Neutrophil (primary cell): Measurements from ENCODE around the gene UNK.

Experiments
- H3K27ac ChIP-seq: fragments of 200-600 bp; sonication (generic); 2 replicates; pipeline ENCODE4 v1.5.1; 2016; ENCODE audit warnings: mild to moderate bottlenecking, moderate library complexity
- H3K27me3 ChIP-seq: fragments of 200-600 bp; sonication (generic); 2 replicates; pipeline ENCODE4 v1.6.0; 2016; ENCODE audit warnings: mild to moderate bottlenecking
- H3K36me3 ChIP-seq: fragments of 200-600 bp; sonication (generic); 2 replicates; pipeline ENCODE4 v1.5.1; 2017
- H3K4me1 ChIP-seq, 2 experiments: fragments of 200-600 bp in 1 of 2; sonication (generic) in 1 of 2; 1 replicate in 1 of 2; 2 replicates in 1 of 2; pipeline versions ENCODE4 v1.5.1 to v1.6.1; 2013 to 2016; ENCODE audit warnings: low read depth in 1 of 2, low read length in 1 of 2, mild to moderate bottlenecking in 1 of 2, moderate library complexity in 1 of 2; ENCODE audit not compliant: control insufficient read depth in 1 of 2, insufficient read depth in 1 of 2
- H3K4me3 ChIP-seq, 2 experiments: fragments of 200-600 bp in 1 of 2; sonication (generic) in 1 of 2; 1 replicate in 1 of 2; 2 replicates in 1 of 2; pipeline ENCODE4 v1.5.1; 2013 to 2016; ENCODE audit warnings: low read depth in 1 of 2, low read length in 1 of 2, mild to moderate bottlenecking in 1 of 2, moderate library complexity in 1 of 2
- H3K9me3 ChIP-seq: fragments of 200-600 bp; sonication (generic); 2 replicates; pipeline ENCODE4 v1.5.1; 2016
- TF ChIP-seq, protein P1 (sequence below): fragments of 200-600 bp; sonication (generic); IDR thresholded peaks from 2 replicates; pipeline ENCODE4 v1.5.1; 2016; ENCODE audit warnings: antibody characterized with exemption

The UNK gene

DNA sequence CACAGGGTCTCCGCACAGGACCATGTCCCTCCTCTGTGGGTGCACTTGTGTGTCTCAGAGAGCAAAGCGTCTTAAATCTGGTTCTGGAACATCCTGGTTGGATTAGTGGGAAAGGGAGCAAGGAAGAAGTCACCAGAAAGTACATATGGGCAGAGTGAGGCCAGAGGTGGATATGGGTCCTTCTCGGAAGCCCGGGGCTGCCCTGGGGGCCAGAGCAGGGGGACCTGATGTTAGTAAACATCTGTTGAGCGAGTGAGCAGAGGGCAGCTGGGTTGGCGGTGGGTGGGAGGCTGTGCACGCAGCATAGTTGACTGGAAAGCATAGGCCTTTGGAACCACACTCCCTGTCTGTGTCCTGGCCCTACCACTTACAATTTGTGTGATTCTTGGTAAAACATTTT, 36.9 kb downstream of the UNK start:
- H3K9me3 ChIP-seq = no peaks in the 10 kb centered on the region
- H3K4me1 ChIP-seq = no peaks in the 10 kb centered on the region
- H3K4me3 ChIP-seq = no peak overlapping the region
- H3K27ac ChIP-seq = no peak overlapping the region
- no peaks in the 10 kb centered on the region for H3K27me3 ChIP-seq
- peaks cover 72% of the 10 kb centered on the region for H3K36me3 ChIP-seq
- TF ChIP-seq, protein P1, sequence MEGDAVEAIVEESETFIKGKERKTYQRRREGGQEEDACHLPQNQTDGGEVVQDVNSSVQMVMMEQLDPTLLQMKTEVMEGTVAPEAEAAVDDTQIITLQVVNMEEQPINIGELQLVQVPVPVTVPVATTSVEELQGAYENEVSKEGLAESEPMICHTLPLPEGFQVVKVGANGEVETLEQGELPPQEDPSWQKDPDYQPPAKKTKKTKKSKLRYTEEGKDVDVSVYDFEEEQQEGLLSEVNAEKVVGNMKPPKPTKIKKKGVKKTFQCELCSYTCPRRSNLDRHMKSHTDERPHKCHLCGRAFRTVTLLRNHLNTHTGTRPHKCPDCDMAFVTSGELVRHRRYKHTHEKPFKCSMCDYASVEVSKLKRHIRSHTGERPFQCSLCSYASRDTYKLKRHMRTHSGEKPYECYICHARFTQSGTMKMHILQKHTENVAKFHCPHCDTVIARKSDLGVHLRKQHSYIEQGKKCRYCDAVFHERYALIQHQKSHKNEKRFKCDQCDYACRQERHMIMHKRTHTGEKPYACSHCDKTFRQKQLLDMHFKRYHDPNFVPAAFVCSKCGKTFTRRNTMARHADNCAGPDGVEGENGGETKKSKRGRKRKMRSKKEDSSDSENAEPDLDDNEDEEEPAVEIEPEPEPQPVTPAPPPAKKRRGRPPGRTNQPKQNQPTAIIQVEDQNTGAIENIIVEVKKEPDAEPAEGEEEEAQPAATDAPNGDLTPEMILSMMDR = no peak

DNA sequence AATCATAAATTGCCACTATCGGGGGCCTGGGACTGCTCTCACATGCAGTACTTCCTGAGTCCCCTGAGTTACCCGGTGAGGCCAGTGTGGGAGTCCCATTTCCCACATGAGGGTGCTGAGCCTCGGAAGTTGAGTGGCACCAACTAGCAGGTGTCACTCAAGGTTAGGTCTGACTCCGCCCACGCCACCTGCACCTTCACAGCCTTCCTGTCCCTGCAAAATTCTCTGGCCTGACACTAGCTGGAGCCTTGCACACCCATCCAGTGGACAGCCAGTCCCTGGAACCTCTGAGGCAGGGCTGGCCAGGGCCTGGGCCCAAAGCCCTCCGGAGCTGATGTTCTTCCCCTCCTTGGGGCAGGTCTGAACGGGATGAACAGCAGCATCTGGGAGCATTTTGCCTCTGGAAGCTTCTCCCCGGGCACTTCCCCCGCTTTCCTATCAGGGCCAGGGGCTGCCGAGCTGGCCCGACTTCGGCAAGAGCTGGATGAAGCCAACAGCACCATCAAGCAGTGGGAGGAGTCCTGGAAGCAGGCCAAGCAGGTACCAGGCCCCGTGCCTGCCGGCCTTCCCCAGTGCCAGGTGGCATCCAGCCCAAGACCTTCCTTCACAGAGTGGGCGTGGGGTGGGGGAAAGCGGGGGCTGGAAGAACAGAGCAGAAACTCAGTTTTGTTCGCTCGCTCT, 37.7 kb downstream of the UNK start:
- Histone ChIP-seq H3K27ac (peak overlapping the region; percentile 23), H3K36me3 (peaks cover 80% of the 10 kb centered on the region), H3K4me3 (no peak overlapping the region), H3K27me3 (no peaks in the 10 kb centered on the region), H3K9me3 (no peaks in the 10 kb centered on the region), H3K4me1 (no peaks in the 10 kb centered on the region)
- TF ChIP-seq, protein P1 = no peak

DNA sequence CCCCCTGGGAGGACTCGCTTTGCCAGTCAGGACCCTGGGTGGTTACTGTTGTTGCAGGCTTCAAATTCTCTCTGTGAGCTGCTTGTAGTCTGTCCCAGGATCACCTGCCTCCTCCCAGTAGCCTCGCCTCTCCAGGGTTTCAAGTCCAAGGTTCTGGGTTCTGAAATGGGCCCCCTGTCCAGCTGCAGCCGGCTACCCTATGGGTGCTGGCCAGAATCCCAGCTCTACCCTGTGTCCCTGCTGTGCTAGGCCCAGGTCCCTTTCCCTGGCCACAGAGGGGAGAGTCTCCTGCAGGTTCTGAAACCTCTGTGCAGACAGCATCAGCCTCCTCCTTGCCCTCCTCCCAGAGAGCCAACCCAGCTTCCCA, 38.2 kb downstream of the UNK start:
- Histone ChIP-seq H3K4me3 (no peak overlapping the region), H3K27me3 (no peaks in the 10 kb centered on the region), H3K4me1 (no peaks in the 10 kb centered on the region), H3K36me3 (peaks cover 83% of the 10 kb centered on the region), H3K27ac (peak overlapping the region; percentile 23), H3K9me3 (no peaks in the 10 kb centered on the region)
- TF ChIP-seq, protein P1 = no peak

DNA sequence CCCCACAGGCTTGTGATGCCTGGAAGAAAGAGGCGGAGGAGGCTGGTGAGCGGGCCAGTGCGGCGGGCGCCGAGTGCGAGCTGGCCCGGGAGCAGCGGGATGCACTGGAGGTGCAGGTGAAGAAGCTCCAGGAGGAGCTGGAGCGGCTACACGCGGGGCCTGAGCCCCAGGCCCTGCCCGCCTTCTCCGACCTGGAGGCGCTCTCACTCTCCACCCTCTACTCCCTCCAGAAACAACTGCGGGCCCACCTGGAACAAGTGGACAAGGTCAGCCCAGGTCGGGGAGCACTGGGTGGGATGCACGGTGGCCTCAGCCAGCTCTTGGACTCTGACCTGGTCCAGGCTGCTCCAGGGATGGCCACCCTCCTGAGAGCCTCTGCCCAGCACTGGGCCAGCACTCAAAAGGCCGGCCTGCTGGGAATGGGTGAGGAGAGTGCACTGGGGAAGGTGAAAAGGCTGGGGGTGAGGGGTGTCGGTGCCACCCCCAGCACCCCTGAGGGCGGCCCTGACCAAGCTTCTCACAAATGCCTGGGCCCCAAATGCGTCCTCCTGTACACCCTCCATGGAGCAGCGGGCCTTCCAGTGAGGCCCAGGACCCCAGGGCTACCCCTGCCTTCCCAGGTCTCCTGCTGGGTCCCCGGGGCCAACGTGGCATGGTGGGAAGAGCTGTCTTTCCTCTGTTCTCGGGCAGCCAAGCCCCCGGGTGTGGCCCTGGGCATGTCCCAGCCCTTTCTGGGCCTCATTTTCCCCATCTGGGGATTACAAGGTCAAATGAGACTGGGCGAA, 38.8 kb downstream of the UNK start:
- H3K27ac ChIP-seq = peak overlapping the region; percentile 23
- H3K9me3 ChIP-seq = no peaks in the 10 kb centered on the region
- H3K27me3 ChIP-seq = no peaks in the 10 kb centered on the region
- H3K4me1 ChIP-seq = no peaks in the 10 kb centered on the region
- TF ChIP-seq, protein P1 = no peak
- no peak overlapping the region for H3K4me3 ChIP-seq
- H3K36me3 ChIP-seq = peaks cover 83% of the 10 kb centered on the region

DNA sequence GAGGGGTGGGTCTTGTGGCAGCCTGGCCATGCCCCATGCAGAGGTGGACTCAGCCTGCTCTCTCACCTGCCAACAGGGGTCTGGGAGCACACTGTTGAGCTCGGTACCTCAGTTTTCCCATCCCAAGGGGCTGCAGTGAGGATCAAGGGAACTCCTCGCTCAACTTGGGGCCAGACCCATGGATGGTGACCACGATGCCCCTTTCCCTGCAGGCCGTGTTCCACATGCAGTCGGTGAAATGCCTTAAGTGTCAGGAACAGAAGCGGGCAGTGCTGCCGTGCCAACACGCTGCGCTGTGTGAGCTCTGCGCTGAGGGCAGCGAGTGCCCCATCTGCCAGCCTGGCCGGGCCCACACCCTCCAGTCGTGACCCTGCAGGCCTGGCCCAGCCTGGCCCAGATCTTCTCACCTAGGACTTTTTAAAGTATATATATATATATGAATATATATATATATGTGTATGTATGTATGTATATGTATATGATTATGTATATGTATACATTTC, 39.5 kb downstream of the UNK start:
- peaks cover 83% of the 10 kb centered on the region for H3K36me3 ChIP-seq
- H3K4me1 ChIP-seq = no peaks in the 10 kb centered on the region
- no peak overlapping the region for H3K4me3 ChIP-seq
- H3K27ac ChIP-seq = peak overlapping the region; percentile 63
- no peaks in the 10 kb centered on the region for H3K9me3 ChIP-seq
- no peaks in the 10 kb centered on the region for H3K27me3 ChIP-seq
- TF ChIP-seq, protein P1 = no peak
